Activated naive CD8-positive, alpha-beta T cell treated with anti-CD3 and anti-CD28 coated beads, Interleukin-2, amount 50 U/mL, for 24 hours (primary cell): ENCODE results near the gene NEDD9.
A peak's percentile ranks its signal among the peaks of the same experiment; 100 is the strongest.

Experiments used
- ATAC-seq: fragments of 150-1000 bp; cut with Tn5 transposase; one replicate; pipeline ENCODE4 v1.10.0; 2021
- DNase-seq: peaks from one replicate; pipeline ENCODE4 v3.0.0; 2021
- H3K27ac Mint-ChIP-seq: one replicate; pipeline ENCODE4 v1.8.0; 2021; ENCODE audit warnings: mild to moderate bottlenecking, mixed read lengths
- H3K27me3 Mint-ChIP-seq: one replicate; pipeline ENCODE4 v1.8.0; 2021; ENCODE audit warnings: mixed read lengths
- H3K36me3 Mint-ChIP-seq: one replicate; pipeline ENCODE4 v1.8.0; 2021; ENCODE audit warnings: low read depth, mixed read lengths
- H3K4me1 Mint-ChIP-seq: one replicate; pipeline ENCODE4 v1.8.0; 2021; ENCODE audit warnings: mixed read lengths
- H3K4me3 Mint-ChIP-seq: one replicate; pipeline ENCODE4 v1.8.0; 2021; ENCODE audit warnings: mild to moderate bottlenecking, moderate library complexity, mixed read lengths
- H3K9me3 Mint-ChIP-seq: one replicate; pipeline ENCODE4 v1.8.0; 2021; ENCODE audit warnings: mixed read lengths

NEDD9 gene

DNA sequence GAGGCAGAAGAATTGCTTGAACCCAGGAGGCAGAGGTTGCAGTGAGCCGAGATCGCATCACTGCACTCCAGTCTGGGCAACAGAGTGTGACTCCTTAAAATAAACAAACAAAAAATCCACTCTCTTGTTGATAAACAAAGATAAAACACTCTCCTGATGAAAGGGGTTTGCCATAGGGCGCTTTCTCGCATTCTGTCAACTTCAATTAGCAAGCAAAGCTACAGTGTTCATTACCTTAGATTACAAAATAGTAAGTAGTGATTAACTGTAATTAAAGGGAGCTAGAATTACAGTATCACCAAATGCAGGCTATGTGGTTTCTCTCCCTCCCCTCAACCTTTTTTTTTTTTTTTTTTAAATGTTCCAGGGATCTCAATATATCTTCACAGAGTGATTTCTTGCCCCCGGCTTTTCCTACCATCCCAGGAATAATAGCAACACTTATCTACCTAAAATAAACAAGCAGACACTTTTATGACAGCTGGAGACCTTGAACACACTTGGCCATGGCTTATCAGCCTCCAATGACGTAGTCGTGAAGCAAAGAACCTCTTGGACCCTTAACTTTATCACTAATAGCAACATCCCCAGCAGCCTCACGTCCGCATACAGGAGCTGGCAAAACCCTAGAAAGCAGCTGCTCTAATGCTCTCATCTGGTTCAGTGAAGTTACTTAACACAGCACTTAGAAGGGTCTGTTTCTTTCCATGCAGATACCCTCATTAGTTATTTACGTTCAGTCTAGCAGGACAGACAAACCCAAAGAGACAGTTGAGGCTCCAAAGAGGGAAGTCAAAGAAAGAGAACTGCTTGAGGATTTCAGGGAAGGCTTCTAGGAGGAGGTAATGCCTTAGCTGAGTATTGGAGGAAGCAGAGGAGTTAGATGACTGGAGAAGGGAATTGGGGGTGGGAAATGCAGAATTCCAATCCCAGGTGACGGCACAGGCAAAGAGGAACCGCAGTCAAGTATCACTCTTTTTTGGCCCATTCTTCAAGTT lies 37.9 kb upstream of the NEDD9 start:
- Mint-ChIP-seq H3K36me3 (peaks cover 22% of the 10 kb centered on the region), H3K4me3 (no peak overlapping the region), H3K4me1 (peaks cover 6% of the 10 kb centered on the region), H3K9me3 (no peaks in the 10 kb centered on the region), H3K27ac (no peak overlapping the region), H3K27me3 (no peaks in the 10 kb centered on the region)
- ATAC-seq: no peak
- DNase-seq: no peak

- H3K27me3 Mint-ChIP-seq: no peaks in the 10 kb centered on the region
- H3K9me3 Mint-ChIP-seq: no peaks in the 10 kb centered on the region
- peaks cover 22% of the 10 kb centered on the region for H3K36me3 Mint-ChIP-seq
- peaks cover 7% of the 10 kb centered on the region for H3K4me1 Mint-ChIP-seq
- no peak overlapping the region for H3K27ac Mint-ChIP-seq
- no peak for ATAC-seq
- no peak for DNase-seq
- H3K4me3 Mint-ChIP-seq: no peak overlapping the region
These were observed 36.5 kb upstream of the NEDD9 start for GRCh38 chr6:11268978-11269377.

DNA sequence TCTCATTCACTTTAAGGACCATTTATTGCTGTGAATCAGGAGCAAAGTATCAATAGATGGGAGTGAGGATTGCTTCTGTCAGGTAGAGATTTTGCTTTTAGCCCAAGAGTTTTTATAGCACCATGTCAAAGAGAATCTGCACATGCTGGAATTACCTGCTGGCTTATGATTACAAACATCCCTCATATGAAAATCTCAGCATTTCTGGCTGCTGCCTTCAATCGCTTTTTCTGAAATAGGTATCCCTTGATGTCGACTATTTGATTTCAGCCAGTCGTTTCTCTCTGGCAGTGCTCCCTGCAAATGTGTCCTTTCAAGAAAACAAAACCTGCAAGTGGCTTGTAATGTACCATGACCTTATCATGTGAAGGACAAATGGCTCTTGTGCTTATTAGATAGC lies 34.5 kb upstream of the NEDD9 start:
- DNase-seq: no peak
- peaks cover 15% of the 10 kb centered on the region for H3K4me1 Mint-ChIP-seq
- H3K9me3 Mint-ChIP-seq: no peaks in the 10 kb centered on the region
- ATAC-seq: no peak
- H3K27me3 Mint-ChIP-seq: no peaks in the 10 kb centered on the region
- peaks cover 14% of the 10 kb centered on the region for H3K36me3 Mint-ChIP-seq
- H3K27ac Mint-ChIP-seq: no peak overlapping the region
- H3K4me3 Mint-ChIP-seq: no peak overlapping the region

GRCh38 chr6:11265932-11266331 lies 33.5 kb upstream of the NEDD9 start:
- ATAC-seq: no peak
- peaks cover 17% of the 10 kb centered on the region for H3K36me3 Mint-ChIP-seq
- H3K27ac Mint-ChIP-seq: no peak overlapping the region
- no peak for DNase-seq
- no peaks in the 10 kb centered on the region for H3K27me3 Mint-ChIP-seq
- no peaks in the 10 kb centered on the region for H3K9me3 Mint-ChIP-seq
- H3K4me3 Mint-ChIP-seq: no peak overlapping the region
- peaks cover 19% of the 10 kb centered on the region for H3K4me1 Mint-ChIP-seq

- H3K4me1 Mint-ChIP-seq: peaks cover 34% of the 10 kb centered on the region
- ATAC-seq (no peak), DNase-seq (no peak)
- H3K9me3 Mint-ChIP-seq: no peaks in the 10 kb centered on the region
- H3K27ac Mint-ChIP-seq: no peak overlapping the region
- peaks cover 20% of the 10 kb centered on the region for H3K36me3 Mint-ChIP-seq
- H3K4me3 Mint-ChIP-seq: no peak overlapping the region
- H3K27me3 Mint-ChIP-seq: no peaks in the 10 kb centered on the region
These were observed 31.6 kb upstream of the NEDD9 start for GRCh38 chr6:11264100-11264499.

GRCh38 chr6:11263291-11263775 lies 30.9 kb upstream of the NEDD9 start:
- DNase-seq (no peak), ATAC-seq (no peak)
- H3K27ac Mint-ChIP-seq: no peak overlapping the region
- no peaks in the 10 kb centered on the region for H3K9me3 Mint-ChIP-seq
- no peak overlapping the region for H3K4me3 Mint-ChIP-seq
- no peaks in the 10 kb centered on the region for H3K27me3 Mint-ChIP-seq
- H3K36me3 Mint-ChIP-seq: peaks cover 20% of the 10 kb centered on the region
- H3K4me1 Mint-ChIP-seq: peaks cover 42% of the 10 kb centered on the region

GRCh38 chr6:11262242-11262641 lies 29.8 kb upstream of the NEDD9 start:
- Mint-ChIP-seq H3K27me3 (no peaks in the 10 kb centered on the region), H3K36me3 (peaks cover 23% of the 10 kb centered on the region), H3K27ac (no peak overlapping the region), H3K4me3 (no peak overlapping the region), H3K9me3 (no peaks in the 10 kb centered on the region), H3K4me1 (peaks cover 52% of the 10 kb centered on the region)
- no peak for ATAC-seq
- no peak for DNase-seq

DNA sequence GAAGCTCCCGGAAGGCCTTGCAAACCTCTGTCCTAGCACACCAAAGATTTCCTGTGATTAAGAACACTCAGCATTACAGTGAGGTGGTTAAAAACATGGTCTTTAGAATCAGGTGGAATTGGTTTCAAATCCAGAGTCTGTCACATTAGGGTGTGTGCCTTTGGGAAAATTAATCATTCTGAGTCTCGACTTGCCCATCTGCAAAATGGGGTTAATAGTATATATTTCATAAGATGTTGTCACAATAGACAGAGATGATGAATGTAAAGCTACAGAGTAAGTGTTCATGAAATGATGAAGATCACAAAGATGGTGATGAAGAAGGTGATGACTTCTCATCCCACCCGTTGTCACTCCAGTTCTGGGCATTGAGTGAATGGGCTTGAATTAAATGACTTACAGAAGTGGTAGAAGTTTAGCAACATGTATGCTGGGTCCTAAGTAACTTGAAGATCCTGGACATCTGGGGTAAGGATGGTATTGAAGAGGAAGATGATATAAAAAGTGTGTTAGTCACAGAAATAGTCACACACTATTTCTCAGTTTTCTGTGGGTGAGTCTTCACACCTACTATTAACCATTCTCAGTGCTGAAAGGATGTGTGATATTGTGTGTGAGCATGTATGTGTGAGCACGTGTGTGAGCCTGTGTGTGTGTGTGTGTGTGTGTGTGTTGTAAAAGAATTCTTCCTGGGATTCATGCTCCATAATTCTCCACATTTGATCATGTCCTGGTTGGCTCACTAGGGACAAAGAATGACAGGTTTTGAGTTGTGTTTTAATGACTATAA lies 28.0 kb upstream of the NEDD9 start:
- DNase-seq (no peak), ATAC-seq (peak; percentile 52)
- Mint-ChIP-seq H3K4me3 (no peak overlapping the region), H3K9me3 (no peaks in the 10 kb centered on the region), H3K4me1 (peaks cover 52% of the 10 kb centered on the region), H3K27ac (peak overlapping the region; percentile 5), H3K36me3 (peaks cover 25% of the 10 kb centered on the region), H3K27me3 (no peaks in the 10 kb centered on the region)

DNA sequence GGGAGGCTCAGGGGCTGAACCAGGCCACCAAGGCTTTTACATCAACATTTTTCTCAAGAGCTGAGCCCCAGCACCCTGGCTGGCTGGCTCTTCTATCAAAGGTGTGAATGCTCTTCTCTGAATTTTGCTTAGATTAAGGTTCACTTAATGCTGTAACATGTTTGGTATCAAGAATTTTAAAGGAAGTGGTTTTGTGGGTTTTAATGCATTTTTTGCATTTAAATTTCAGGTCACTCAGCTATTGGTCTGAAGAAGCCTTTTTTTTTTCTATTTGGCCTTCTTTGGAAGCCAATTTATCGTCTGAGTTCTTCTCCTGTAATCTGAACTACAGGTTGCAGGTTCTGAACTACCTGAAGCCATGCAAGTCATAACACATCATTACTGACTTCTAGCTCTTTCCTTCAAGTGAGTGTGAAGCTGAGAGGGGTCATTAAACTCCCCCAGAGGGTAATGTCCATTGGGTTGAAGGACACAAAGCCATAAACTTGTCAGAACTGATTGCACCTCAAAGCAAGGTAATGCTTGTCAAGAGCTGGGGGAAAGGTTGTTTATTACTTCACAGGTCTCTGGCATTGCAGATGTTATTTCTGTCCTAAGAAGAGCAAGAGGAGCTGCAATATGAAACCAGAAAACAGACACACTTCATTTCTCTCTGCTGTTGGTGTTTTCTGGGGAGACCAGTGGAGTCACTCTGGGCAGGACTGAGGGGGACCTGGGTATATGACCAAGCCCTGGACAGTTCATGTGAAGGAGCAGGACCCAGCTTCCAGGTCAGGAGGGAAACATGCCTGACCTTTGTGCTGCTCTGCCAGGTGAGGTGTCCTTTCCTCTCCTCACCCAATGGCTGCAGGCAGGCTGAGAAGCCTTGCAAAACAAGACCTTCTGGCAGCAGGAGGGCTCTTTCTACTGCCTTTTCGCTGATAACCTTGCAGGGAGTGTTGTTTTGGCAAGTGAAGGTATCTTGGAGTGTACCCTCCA lies 26.1 kb upstream of the NEDD9 start:
- Mint-ChIP-seq H3K9me3 (no peaks in the 10 kb centered on the region), H3K4me1 (peaks cover 47% of the 10 kb centered on the region)
- peak; percentile 64 for ATAC-seq

GRCh38 chr6:11255610-11256009 lies 23.1 kb upstream of the NEDD9 start:
- no peak overlapping the region for H3K27ac Mint-ChIP-seq

More for the DNA sequence above, 26.1 kb upstream of the NEDD9 start:
- peak; percentile 11 for DNase-seq
- Mint-ChIP-seq H3K36me3 (peaks cover 21% of the 10 kb centered on the region), H3K4me3 (no peak overlapping the region), H3K27me3 (no peaks in the 10 kb centered on the region), H3K27ac (peak overlapping the region; percentile 79)

DNA sequence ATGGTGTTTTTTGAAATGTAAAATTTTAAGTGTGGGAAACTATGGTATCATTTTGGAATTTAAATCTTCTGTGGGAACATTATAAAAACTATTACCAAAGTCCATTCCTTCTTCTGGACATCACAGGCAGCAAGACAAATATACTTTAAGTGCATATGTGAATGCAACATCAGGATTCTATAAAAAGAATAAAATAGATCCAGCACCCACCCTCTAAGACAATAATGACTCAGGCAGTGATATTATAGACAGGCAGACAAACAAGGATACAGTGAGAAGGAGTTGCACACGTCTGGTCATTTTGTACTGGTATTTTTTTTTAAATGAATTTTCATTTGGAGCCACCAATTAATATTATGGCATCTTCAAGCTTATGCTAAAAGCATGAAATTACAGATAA lies 21.1 kb upstream of the NEDD9 start:
- ATAC-seq: no peak
- no peak overlapping the region for H3K4me3 Mint-ChIP-seq

More at GRCh38 chr6:11255610-11256009, 23.1 kb upstream of the NEDD9 start:
- H3K9me3 Mint-ChIP-seq: no peaks in the 10 kb centered on the region
- H3K36me3 Mint-ChIP-seq: peaks cover 14% of the 10 kb centered on the region
- DNase-seq: no peak
- H3K27me3 Mint-ChIP-seq: no peaks in the 10 kb centered on the region
- H3K4me3 Mint-ChIP-seq: no peak overlapping the region
- H3K4me1 Mint-ChIP-seq: peaks cover 33% of the 10 kb centered on the region
- no peak for ATAC-seq

DNA sequence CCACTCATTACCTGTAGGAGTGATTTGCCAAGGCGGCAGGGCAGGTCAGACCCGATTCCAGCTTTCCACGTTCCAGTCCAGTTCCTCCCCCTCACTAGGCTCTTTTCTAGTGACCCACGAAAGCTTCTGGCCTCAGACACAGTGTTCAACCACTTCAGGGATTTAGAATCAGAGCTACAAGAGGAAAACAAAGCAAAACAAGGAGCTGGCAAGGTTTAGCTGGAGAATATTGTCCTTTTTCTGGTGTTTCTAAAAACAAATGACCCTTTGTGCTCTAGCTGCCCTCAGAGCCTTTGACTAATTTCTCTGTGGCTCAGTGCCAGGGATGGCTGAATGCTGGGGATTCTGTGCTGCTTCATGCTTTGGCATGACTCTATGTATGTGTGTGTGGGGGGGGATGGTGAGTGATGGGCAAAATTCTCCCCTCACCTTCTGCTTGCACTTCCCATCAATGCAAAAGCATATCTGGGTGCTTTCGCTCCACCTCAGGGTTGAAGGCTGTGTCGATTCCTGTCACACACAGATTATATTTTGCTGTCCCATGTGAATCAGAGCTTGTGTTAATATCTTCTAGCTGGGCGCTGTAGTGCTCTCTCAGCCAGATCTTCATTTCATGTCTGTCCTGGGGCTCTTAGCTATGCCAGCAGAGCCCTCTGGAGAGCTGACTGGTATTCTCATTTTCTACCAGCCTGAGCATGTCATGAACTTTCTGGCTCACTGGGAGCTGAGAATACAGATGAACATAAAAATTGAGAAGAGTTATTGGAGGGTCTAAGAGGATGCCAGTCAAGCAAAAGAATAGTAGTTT lies 19.3 kb upstream of the NEDD9 start:
- Mint-ChIP-seq H3K36me3 (peaks cover 28% of the 10 kb centered on the region), H3K9me3 (no peaks in the 10 kb centered on the region), H3K4me1 (peaks cover 5% of the 10 kb centered on the region), H3K4me3 (no peak overlapping the region), H3K27me3 (no peaks in the 10 kb centered on the region), H3K27ac (no peak overlapping the region)
- no peak for ATAC-seq
- DNase-seq: no peak

More for the DNA sequence above, 21.1 kb upstream of the NEDD9 start:
- no peak overlapping the region for H3K27ac Mint-ChIP-seq
- no peak for DNase-seq
- no peaks in the 10 kb centered on the region for H3K9me3 Mint-ChIP-seq
- H3K36me3 Mint-ChIP-seq: peaks cover 29% of the 10 kb centered on the region
- H3K27me3 Mint-ChIP-seq: no peaks in the 10 kb centered on the region
- peaks cover 18% of the 10 kb centered on the region for H3K4me1 Mint-ChIP-seq

- Mint-ChIP-seq H3K9me3 (no peaks in the 10 kb centered on the region), H3K4me1 (peaks cover 13% of the 10 kb centered on the region), H3K4me3 (no peak overlapping the region), H3K36me3 (peaks cover 26% of the 10 kb centered on the region), H3K27ac (peak overlapping the region; percentile 28), H3K27me3 (no peaks in the 10 kb centered on the region)
- DNase-seq (no peak), ATAC-seq (no peak)
These were observed 17.6 kb upstream of the NEDD9 start for GRCh38 chr6:11250108-11250507.
